Neural cell (in vitro differentiated cells): ENCODE measurements around the gene TCEAL8. TPM values are rescaled to one million over a fixed set of nuclear protein-coding genes. Genes with fewer than 3 reads are reported as not detected.

Source experiments
- H2AFZ ChIP-seq: fragments of 200-600, 300-800 bp; sonication (generic), shearing (Covaris generic); 2 replicates; pipeline ENCODE4 v1.6.0; 2014; ENCODE audit warnings: low read depth, mild to moderate bottlenecking, antibody characterized with exemption, low read length, moderate library complexity
- H3F3A ChIP-seq: fragments of 200-600 bp; shearing (Covaris generic); 2 replicates; pipeline ENCODE4 v1.6.1; 2016; ENCODE audit warnings: mild to moderate bottlenecking, moderate library complexity, mixed read lengths, antibody characterized with exemption, low read length; ENCODE audit not compliant: insufficient read depth, poor library complexity, severe bottlenecking
- H3K27ac ChIP-seq: fragments of 200-600, 300-800 bp; sonication (generic), shearing (Covaris generic); 2 replicates; pipeline ENCODE4 v1.5.1; 2014; ENCODE audit warnings: mild to moderate bottlenecking, low read length, moderate library complexity
- H3K27me3 ChIP-seq: fragments of 300-800, 200-600 bp; sonication (generic), shearing (Covaris generic); 2 replicates; pipeline ENCODE4 v1.6.0; 2014; ENCODE audit warnings: mild to moderate bottlenecking, low read depth, low read length, moderate library complexity; ENCODE audit not compliant: insufficient read depth
- H3K36me3 ChIP-seq: fragments of 300-800, 200-600 bp; sonication (generic), shearing (Covaris generic); 2 replicates; pipeline ENCODE4 v1.5.1; 2014; ENCODE audit warnings: mild to moderate bottlenecking, antibody characterized with exemption, low read length, moderate library complexity; ENCODE audit not compliant: insufficient read depth
- H3K4me2 ChIP-seq: fragments of 300-800, 200-600 bp; sonication (generic), shearing (Covaris generic); 2 replicates; pipeline ENCODE4 v1.6.0; 2014; ENCODE audit warnings: mild to moderate bottlenecking, low read length
- H3K4me3 ChIP-seq: fragments of 300-800, 200-600 bp; sonication (generic), shearing (Covaris generic); 2 replicates; pipeline ENCODE4 v1.5.1; 2014; ENCODE audit warnings: mild to moderate bottlenecking, low read length, moderate library complexity
- H3K79me2 ChIP-seq: fragments of 200-600 bp; shearing (Covaris generic); replicated peaks from 2 replicates; pipeline ENCODE4 v1.6.0; 2014; ENCODE audit warnings: mild to moderate bottlenecking, low read length, moderate library complexity; ENCODE audit not compliant: insufficient read depth
- H3K9ac ChIP-seq: fragments of 300-800, 200-600 bp; sonication (generic), shearing (Covaris generic); 2 replicates; pipeline ENCODE4 v1.6.1; 2016; ENCODE audit warnings: mild to moderate bottlenecking, low read length, mixed read lengths
- H3K9me2 ChIP-seq: fragments of 200-600 bp; shearing (Covaris generic); 2 replicates; pipeline ENCODE4 v1.6.1; 2016; ENCODE audit warnings: mild to moderate bottlenecking, low read length, mixed read lengths; ENCODE audit not compliant: insufficient read depth
- H3K9me3 ChIP-seq: fragments of 200-600, 300-800 bp; sonication (generic), shearing (Covaris generic); 2 replicates; pipeline ENCODE4 v1.6.1; 2016; ENCODE audit warnings: mild to moderate bottlenecking, mixed run types, low read length, moderate library complexity, mixed read lengths
- H4K20me1 ChIP-seq: fragments of 200-600 bp; shearing (Covaris generic); 2 replicates; pipeline ENCODE4 v1.6.1; 2016; ENCODE audit warnings: mild to moderate bottlenecking, mixed run types; ENCODE audit not compliant: insufficient read depth
- EP300 ChIP-seq: fragments of 450-650 bp; conservative IDR thresholded peaks from 2 replicates; pipeline ENCODE4 v1.6.1; 2014; ENCODE audit warnings: antibody characterized with exemption, mild to moderate bottlenecking, moderate library complexity; ENCODE audit not compliant: poor library complexity, severe bottlenecking
- MXI1 ChIP-seq: fragments of 450-650 bp; conservative IDR thresholded peaks from 2 replicates; pipeline ENCODE4 v1.6.1; 2014; ENCODE audit warnings: antibody characterized with exemption, mild to moderate bottlenecking; ENCODE audit not compliant: poor library complexity, severe bottlenecking
- POLR2AphosphoS5 ChIP-seq: IDR thresholded peaks from 2 replicates; pipeline ENCODE4 v1.6.1; 2012
- RAD21 ChIP-seq: fragments of 450-650 bp; conservative IDR thresholded peaks from 2 replicates; pipeline ENCODE4 v1.6.1; 2014; ENCODE audit warnings: antibody characterized with exemption, mild to moderate bottlenecking, moderate library complexity
- SMC3 ChIP-seq: fragments of 450-650 bp; conservative IDR thresholded peaks from 2 replicates; pipeline ENCODE4 v1.6.1; 2014; ENCODE audit warnings: antibody characterized with exemption, mild to moderate bottlenecking, moderate library complexity; ENCODE audit not compliant: poor library complexity
- TAF1 ChIP-seq: IDR thresholded peaks from 2 replicates; pipeline ENCODE4 v1.6.1; 2012; ENCODE audit warnings: low read depth
- polyA plus RNA-seq: library from polyadenylated mRNA; depleted of rRNA; stranded (reverse); fragments of >200 nt; gene quantifications from 2 replicates; pipeline ENCODE4 v1.2.3, GENCODE V29; 2014
- TF ChIP-seq, protein P1 (sequence below): IDR thresholded peaks from 2 replicates; pipeline ENCODE4 v1.6.1; 2012; ENCODE audit warnings: borderline replicate concordance
- TF ChIP-seq, protein P2 (sequence below): fragments of 450-650 bp; IDR thresholded peaks from 2 replicates; pipeline ENCODE4 v1.5.1; 2014; ENCODE audit warnings: antibody characterized with exemption, mild to moderate bottlenecking, moderate library complexity; ENCODE audit not compliant: poor library complexity, severe bottlenecking

The TCEAL8 gene
- polyA plus RNA-seq, 1 donor from 2014 or later = 167 TPM

DNA sequence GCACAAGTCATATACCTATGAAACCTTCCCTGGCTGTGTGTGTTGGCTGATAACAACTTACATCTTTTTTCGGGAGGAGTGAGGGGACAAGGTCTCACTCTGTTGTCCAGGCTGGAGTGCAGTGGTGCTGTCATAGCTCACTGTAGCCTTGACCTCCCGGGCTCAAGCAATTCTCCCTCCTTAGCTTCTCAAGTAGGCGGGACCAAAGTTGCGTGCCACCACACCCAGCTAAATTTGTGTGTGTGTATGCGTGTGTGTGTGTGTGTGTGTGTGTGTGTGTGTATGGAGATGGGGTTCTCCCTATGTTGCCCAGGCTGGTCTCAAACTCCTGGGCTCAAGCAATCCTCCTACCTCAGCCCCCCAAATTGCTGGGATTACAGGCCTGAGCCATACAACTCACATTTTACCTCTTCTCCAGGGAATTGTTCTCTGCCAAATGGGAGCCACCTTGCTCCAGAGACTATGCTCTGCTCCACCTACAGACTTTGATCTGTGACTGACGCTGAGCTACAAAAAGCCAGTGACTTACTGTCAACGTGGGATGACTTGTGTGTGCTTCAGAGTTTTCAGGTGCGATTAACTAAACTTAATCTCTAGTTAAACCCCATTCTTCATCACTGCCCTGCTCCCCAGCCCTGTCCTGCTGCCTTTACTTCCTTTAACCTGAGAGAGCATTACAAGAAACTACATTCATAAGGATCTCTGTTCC is 42.1 kb downstream of the TCEAL8 start:
- no peak overlapping the region for H3K9ac ChIP-seq
- peaks cover 9% of the 10 kb centered on the region for H3K79me2 ChIP-seq
- no peak overlapping the region for H3K4me2 ChIP-seq
- H2AFZ ChIP-seq = no peak overlapping the region
- H4K20me1 ChIP-seq = no peaks in the 10 kb centered on the region
- no peaks in the 10 kb centered on the region for H3F3A ChIP-seq
- H3K27me3 ChIP-seq = no peaks in the 10 kb centered on the region
- no peak overlapping the region for H3K27ac ChIP-seq
- TF ChIP-seq TAF1 (no peak), SMC3 (no peak), POLR2AphosphoS5 (no peak), RAD21 (no peak)
- TF ChIP-seq, protein P1, sequence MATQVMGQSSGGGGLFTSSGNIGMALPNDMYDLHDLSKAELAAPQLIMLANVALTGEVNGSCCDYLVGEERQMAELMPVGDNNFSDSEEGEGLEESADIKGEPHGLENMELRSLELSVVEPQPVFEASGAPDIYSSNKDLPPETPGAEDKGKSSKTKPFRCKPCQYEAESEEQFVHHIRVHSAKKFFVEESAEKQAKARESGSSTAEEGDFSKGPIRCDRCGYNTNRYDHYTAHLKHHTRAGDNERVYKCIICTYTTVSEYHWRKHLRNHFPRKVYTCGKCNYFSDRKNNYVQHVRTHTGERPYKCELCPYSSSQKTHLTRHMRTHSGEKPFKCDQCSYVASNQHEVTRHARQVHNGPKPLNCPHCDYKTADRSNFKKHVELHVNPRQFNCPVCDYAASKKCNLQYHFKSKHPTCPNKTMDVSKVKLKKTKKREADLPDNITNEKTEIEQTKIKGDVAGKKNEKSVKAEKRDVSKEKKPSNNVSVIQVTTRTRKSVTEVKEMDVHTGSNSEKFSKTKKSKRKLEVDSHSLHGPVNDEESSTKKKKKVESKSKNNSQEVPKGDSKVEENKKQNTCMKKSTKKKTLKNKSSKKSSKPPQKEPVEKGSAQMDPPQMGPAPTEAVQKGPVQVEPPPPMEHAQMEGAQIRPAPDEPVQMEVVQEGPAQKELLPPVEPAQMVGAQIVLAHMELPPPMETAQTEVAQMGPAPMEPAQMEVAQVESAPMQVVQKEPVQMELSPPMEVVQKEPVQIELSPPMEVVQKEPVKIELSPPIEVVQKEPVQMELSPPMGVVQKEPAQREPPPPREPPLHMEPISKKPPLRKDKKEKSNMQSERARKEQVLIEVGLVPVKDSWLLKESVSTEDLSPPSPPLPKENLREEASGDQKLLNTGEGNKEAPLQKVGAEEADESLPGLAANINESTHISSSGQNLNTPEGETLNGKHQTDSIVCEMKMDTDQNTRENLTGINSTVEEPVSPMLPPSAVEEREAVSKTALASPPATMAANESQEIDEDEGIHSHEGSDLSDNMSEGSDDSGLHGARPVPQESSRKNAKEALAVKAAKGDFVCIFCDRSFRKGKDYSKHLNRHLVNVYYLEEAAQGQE = no peak
- H3K9me2 ChIP-seq = no peaks in the 10 kb centered on the region
- H3K4me3 ChIP-seq = no peak overlapping the region
- H3K36me3 ChIP-seq = no peaks in the 10 kb centered on the region
- H3K9me3 ChIP-seq = no peaks in the 10 kb centered on the region

DNA sequence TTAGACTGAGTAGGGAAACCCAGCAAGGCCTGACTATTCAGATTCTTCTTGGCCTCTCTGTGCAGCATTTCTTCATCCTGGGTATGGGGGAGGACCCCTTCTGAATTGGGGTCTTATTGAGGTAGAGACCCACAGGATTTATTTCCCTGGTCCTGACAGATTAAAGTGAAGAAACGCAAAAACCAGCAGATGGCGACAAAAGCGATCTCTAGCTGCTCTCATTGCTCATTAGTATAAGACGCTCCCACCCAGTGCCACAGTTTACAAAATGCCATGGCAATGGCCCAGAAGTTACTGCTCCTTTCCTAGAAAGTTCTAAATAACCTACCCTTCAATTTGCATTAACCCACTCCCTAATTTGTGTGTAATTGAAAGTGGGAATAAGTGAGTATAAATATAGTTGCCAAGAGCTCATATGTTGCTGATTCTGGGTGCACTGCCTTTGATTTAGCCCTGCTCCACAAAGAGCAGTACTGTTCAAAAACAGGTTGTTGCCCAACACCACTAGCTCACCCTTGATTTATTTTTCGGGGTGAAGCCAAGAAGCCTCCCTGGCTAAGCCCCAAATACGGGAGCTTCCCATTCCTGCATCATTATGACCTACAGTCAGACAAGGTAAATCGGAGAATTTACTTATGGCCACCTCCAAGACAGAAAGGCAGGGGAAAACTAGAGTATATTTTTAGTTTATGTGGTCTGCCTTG is 43.8 kb downstream of the TCEAL8 start:
- Histone ChIP-seq H3K4me2 (no peak overlapping the region), H3K9me2 (no peaks in the 10 kb centered on the region), H3K4me3 (no peak overlapping the region), H3K9me3 (no peaks in the 10 kb centered on the region), H3K27me3 (no peaks in the 10 kb centered on the region), H3K79me2 (peaks cover 5% of the 10 kb centered on the region), H3K36me3 (no peaks in the 10 kb centered on the region), H3K27ac (no peak overlapping the region), H4K20me1 (no peaks in the 10 kb centered on the region), H3K9ac (no peak overlapping the region), H2AFZ (no peak overlapping the region), H3F3A (no peaks in the 10 kb centered on the region)
- TF ChIP-seq POLR2AphosphoS5 (no peak), EP300 (no peak), MXI1 (no peak), SMC3 (peak; percentile 73), RAD21 (peak; percentile 65)
- TF ChIP-seq, protein P1 = no peak
- TF ChIP-seq, protein P2, sequence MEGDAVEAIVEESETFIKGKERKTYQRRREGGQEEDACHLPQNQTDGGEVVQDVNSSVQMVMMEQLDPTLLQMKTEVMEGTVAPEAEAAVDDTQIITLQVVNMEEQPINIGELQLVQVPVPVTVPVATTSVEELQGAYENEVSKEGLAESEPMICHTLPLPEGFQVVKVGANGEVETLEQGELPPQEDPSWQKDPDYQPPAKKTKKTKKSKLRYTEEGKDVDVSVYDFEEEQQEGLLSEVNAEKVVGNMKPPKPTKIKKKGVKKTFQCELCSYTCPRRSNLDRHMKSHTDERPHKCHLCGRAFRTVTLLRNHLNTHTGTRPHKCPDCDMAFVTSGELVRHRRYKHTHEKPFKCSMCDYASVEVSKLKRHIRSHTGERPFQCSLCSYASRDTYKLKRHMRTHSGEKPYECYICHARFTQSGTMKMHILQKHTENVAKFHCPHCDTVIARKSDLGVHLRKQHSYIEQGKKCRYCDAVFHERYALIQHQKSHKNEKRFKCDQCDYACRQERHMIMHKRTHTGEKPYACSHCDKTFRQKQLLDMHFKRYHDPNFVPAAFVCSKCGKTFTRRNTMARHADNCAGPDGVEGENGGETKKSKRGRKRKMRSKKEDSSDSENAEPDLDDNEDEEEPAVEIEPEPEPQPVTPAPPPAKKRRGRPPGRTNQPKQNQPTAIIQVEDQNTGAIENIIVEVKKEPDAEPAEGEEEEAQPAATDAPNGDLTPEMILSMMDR = peak; percentile 70
